NCI-H1417 treated with DMSO at 0.1 percent for 48 hours (cell line): ENCODE measurements around the gene COPS6.

ENCODE experiments used
- DNase-seq: peaks from one replicate; lab custom pipeline; 2025; lab: John Stamatoyannopoulos, UW

COPS6 gene

DNA sequence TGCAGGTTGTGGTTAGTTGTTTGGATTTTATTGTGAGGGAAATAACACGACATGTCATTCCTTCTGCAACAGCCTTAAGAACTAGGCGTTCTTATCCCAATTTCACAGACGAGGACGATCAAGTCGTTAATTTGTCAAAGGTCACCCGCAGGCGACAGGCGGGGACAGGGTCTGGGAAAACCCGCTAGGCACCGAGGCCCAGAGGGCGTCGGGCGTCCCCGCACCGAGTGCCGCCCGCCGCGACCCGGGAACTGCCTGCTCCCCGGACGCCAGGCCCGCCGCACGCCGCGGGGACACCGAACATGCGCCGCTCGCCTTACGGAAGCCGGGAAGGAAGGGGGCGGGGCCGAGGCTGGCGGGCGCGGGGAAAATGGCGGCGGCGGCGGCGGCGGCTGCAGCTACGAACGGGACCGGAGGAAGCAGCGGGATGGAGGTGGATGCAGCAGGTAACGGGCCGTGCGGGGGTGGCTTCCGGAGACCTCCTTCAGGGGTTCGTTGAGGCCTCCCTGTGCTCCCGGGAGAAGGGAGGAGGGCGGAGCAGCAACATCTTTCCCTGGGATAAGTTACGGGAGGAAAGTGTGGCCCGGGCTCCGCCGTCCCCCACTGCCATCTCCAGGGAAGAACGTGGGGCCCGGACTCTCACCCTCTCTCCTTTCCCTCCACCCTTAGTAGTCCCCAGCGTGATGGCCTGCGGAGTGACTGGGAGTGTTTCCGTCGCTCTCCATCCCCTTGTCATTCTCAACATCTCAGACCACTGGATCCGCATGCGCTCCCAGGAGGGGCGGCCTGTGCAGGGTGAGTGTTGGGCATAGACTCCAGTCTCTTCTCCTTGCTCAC, at the start of gene COPS6:
TSS of gene COPS6 (plus strand) at position 349 of the 837 bp plus-strand sequence. CDS start at position 371, 22 bp downstream.
- no peak for DNase-seq

GRCh38 chr7:100040575-100040974, 48.2 kb upstream of the COPS6 start:
- no peak for DNase-seq

GRCh38 chr7:100044718-100045117, 44.1 kb upstream of the COPS6 start:
- no peak for DNase-seq

DNA sequence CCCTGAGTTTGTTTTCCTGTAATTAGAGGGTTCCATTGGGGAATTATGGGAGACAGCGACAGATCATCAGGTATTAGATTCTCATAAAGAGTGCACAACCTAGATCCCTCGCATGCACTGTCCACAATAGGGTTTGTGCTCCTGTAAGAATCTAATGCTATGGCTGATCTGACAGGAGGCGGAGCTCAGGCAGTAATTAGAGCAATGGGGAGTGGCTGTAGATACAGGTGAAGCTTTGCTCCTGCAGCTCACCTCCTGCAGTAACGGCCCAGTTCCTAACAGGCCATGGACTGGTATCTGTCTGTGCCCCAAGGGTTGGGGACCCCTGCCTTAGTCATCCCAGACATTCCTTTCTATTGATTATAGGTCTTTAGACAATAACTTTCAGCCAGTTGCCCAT, 40.1 kb upstream of the COPS6 start:
- no peak for DNase-seq

GRCh38 chr7:100049441-100050291, 39.1 kb upstream of the COPS6 start, which contains the start of gene ZSCAN21:
ZSCAN21 (plus strand) TSS chr7:100049774; CDS start chr7:100057007, 7,233 bp downstream.
- peak; percentile 29 for DNase-seq

DNA sequence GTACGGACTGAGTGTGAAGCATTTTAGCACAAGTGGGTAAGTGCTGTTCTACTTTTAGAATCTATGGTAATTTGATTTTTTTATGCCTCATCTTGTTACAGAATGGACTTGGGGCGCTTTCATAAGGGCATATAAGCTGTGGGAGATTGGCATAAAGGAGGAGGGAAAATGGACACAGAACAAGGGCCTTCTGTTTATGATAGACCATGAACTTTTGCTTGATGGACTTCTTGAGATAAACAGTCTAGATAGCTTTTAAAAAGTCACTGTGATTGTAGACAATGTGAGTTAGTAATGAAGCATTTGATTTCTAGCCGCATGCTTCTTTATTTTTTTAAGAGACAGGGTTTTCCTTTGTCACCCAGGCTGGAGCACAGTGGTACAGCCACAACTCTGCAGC, 37.2 kb upstream of the COPS6 start:
- no peak for DNase-seq

GRCh38 chr7:100053215-100053614, 35.6 kb upstream of the COPS6 start:
- DNase-seq: peak; percentile 68

GRCh38 chr7:100057006-100057405, 31.8 kb upstream of the COPS6 start:
- DNase-seq: no peak

DNA sequence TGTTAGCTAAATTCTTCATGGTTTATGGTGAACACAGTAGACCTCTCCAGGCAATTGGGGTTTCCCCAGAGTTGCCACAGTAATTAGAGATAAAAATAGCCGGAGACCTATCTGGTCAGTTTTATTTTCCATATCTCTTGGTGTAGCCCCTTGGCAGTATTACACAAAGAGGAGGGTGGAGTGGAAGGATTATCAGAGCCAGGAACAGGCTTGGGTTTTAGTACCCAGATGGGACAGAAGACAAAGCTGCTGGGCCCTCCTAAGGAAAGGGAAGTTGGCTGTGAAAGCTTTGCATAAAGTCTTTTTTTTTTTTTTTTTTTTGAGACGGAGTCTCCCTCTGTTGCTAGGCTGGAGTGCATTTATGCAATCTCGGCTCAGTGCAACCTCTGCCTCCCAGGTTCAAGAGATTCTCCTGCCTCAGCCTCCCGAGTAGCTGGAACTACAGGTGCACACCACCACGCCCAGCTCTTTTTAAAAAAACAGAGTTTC, 29.5 kb upstream of the COPS6 start:
- no peak for DNase-seq

GRCh38 chr7:100061518-100062193, 27.1 kb upstream of the COPS6 start:
- no peak for DNase-seq

DNA sequence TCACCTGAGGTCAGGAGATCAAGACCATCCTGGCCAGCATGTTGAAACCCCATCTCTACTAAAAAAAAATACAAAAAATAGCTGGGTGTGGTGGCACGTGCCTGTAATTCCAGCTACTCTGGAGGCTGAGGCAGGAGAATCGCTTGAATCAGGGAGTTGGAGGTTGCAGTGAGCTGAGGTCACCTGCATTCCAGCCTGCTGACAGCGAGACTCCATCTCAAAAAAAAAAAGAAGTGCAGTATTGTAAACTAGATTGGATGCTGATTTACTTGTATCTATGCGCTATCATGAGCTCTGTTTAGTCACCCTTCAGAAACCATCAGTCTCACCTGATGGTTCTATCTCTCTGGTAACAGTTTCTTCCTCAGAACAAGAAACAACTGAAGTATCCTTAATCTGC, 25.4 kb upstream of the COPS6 start:
- DNase-seq: no peak

DNA sequence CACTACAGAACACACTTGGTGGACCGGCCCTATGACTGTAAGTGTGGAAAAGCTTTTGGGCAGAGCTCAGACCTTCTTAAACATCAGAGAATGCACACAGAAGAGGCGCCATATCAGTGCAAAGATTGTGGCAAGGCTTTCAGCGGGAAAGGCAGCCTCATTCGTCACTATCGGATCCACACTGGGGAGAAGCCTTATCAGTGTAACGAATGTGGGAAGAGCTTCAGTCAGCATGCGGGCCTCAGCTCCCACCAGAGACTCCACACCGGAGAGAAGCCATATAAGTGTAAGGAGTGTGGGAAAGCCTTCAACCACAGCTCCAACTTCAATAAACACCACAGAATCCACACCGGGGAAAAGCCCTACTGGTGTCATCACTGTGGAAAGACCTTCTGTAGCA, 24.6 kb upstream of the COPS6 start:
- no peak for DNase-seq

GRCh38 chr7:100065452-100066186, 23.1 kb upstream of the COPS6 start:
- DNase-seq: no peak

GRCh38 chr7:100066953-100067352, 21.8 kb upstream of the COPS6 start:
- no peak for DNase-seq

DNA sequence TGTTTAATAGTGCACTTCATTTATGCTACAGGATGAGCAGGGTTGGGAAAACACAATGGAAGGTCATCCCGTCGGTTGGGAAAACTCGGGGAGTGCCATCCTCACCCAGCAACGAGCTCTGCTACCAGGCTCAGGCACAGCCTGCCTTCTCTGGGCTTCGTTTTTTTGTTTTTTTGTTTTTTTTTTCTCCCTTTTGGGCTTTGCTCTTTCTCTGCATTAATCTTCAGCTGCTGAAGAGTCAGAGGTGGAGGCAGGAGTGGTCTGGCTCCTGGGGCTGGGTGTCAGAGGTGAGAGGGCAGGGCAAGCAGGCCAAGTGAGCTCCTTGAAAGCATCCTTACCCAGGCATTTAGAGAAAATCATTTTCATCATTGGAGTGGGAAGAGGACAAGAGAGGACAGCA, 18.8 kb upstream of the COPS6 start:
- DNase-seq: no peak

GRCh38 chr7:100071018-100071723, 17.6 kb upstream of the COPS6 start:
- no peak for DNase-seq

GRCh38 chr7:100072462-100072861, 16.3 kb upstream of the COPS6 start:
- DNase-seq: no peak

GRCh38 chr7:100074841-100075240, 13.9 kb upstream of the COPS6 start:
- no peak for DNase-seq

GRCh38 chr7:100075418-100075817, 13.4 kb upstream of the COPS6 start:
- DNase-seq: no peak

- DNase-seq: no peak
These were observed 11.6 kb upstream of the COPS6 start for GRCh38 chr7:100077205-100077604.

DNA sequence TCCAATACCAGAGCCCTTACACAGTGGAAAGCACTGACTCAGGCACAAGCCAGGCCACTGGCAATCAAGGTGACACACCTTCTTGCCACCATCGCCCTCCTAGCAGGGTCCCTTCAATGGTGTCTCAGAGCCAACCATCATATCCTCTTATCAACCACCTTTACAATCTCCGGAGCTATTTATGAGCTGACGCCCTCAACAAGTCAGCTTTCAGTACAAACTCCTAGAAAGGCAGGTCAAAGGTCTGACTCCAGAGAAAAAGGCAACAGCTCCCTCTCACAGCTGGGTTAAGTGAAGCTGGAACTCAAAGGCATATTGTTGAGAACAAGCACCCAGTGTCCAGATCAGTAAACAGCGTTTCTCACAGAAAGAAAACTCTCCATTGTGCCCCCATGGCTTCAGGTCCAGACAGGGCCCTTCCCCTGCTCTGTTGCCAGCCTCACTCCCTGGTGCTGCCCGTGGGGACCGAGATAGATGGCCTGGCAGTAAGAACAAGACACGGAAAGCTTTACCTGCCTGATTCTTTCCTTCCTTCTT, 9.7 kb upstream of the COPS6 start:
- no peak for DNase-seq
